Stimulated activated CD4-positive, alpha-beta T cell treated with anti-CD3 and anti-CD28 coated beads, TNF-alpha, amount 100 ng/mL, for 24 hours (primary cell): ENCODE data around the gene MED15.

Experiments
- DNase-seq, 3 experiments: peaks; one replicate each; pipeline ENCODE4 v3.0.0-alpha.2; 2020; ENCODE audit warnings: low read depth in 3 of 3

The MED15 gene

DNA sequence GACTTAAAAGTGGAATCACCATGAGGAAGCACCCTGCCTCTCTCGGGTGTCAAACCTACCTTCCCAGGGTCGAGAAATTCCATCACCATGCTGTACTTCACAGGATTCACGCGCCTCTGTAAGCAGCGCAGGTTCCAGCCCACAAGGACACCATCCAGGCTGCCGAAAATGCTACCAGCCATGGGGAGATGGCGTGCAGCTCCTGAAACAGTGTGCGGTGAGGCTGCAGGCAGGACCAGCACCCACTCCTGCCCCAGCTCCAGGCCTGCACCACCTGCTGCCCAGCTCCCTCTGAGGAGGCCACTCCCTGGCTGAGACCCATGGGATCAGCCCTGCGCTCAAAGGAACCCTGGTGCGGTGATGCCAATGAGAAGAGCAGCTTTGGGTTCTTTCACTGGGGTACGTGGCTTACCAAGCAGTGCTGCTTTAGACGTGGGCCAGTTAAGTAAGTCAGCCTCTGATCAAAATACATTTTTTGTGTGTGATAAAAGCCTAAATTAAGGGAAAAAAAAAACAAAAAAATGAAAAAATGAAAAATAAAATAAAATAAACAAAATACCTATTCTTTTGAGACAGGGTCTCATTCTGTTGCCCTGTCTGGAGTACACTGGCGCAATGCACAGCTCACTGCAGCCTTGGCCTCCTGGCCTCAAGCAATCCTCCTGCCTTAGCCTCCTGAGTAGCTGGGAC, 115.4 kb downstream of the MED15 start:
- DNase-seq, result no peak

DNA sequence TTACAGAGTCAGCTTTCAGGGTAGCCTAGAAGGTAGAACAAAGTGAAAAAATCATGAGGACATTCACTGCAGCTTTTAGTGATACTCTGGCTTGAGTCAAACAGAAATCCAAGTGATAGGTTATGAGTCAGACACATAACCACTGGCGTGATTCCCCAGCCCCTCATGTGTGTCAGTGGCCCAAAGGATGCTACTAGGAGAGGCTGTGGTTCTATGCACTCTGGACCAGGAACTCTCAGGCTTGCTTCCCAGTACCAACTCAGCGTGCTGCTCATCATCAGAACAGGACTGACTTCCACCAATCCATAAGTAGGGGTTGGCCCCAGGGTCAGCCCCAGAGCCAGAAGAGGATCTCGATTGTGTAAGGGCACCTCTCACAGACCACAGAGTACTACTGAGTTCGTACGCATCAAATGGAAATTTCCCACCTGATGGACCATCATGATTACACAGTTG, 116.8 kb downstream of the MED15 start:
- DNase-seq, result peak in 1 of 3 experiments; percentile 57

DNA sequence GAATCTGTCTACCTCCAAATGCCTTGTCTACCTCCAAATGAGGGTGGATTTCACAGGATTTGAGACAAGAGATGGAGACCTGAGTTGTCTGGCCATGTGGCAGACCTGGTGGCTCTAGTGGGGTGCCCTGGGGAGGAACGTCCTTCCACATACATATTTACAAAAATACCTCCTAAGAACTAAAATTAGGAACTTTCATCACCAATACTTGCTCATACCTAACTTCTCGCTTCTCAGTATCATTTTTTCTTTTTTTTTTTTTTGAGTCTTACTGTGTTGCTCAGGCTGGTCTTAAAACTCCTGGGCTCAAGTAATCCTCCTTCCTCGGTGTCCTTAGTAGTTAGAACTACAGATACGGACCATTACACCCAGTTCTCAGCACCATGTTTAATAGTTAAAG, 117.9 kb downstream of the MED15 start:
- no peak for DNase-seq

DNA sequence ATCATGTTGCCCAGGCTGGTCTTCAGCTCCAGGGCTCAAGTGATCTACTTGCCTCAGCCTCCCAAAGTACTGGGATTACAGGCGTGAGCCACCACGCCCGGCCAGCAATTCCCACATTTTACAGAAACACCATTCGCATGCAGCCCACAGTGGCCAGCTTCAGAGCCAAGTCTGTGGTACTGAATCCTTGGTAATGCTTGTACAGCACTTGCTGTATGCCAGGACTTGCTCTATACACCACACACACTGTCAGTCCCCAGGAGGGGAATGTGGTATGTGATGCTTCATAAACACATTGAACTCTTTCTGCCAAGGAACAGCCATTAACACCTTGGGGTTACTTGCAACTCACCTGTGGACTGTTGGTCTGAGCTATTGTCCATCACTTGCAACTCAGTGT, 119.4 kb downstream of the MED15 start:
- no peak for DNase-seq

DNA sequence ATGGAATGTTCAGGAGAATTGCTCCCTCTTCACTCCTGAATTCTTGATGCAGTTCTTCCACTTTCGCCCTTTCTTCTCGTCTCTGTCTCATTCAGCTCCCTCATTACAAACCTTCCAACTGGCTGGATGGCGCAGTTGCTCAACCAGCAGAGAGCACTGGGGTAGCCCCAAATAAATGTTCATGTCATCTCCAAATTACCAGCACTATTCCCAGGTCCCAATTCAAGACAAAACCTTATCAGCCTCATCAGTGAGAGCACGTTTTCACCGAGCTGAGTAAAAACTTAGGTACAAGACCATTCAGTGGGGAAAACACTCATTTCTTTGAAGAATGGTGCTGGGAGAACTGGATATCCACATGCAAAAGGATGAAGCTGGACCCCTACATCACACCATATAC, 120.0 kb downstream of the MED15 start:
- DNase-seq, result no peak

DNA sequence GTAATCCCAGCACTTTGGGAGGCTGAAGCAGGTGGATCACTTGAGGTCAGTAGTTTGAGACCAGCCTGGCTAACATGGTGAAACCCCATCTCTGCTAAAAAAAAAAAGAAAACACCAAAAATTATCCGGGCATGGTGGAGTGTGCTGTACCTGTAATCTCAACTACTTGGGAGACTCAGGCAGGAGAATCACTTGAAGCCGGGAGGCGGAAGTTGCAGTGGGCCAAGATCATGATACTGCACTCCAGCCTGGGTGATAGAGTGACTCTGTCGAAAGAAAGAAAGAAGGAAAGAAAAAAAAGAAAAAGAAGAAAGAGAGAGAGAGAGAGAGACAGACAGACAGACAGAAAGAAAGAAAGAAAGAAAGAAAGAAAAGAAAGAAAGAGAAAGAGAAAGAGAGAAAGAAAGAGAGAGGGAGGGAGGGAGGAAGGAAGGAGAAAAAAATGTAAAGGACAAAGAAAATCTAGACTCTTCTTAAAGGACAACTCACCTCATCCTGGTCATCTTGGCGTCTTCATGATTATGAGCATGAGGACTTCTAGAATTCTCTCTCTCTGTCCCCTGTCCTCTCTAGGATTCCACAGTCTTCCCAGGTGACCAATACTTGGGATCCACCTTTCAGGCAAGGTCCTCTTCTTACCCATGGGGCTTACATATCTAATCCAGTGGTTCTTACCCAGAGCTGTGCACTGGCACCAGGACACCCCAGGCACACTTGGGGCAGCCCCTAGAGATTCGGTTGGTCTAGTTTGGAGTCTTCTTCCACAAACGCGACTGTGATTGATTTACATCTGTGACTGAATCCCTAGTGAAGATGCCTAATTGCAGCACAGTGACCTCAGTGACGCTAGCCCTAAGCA, 120.9 kb downstream of the MED15 start:
- no peak for DNase-seq

DNA sequence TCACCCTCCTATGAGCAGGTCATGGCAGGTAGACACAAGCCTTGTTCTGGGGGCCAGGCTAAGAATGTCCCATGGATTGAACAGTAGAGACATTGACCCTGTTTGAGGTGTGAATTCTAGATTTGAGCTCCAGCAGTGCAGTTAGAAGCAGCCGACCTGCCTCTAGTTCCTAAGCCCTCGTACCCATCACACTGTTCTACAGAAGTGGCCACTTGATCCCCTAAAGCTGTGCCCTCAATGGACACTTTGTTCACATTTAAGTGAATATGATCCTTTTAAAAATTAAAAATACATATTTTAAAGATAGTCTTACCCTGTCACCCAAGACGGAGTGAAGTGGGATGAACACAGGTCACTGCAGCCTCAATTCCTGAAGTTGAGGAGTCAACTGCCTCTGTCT, 122.0 kb downstream of the MED15 start:
- DNase-seq, result no peak

DNA sequence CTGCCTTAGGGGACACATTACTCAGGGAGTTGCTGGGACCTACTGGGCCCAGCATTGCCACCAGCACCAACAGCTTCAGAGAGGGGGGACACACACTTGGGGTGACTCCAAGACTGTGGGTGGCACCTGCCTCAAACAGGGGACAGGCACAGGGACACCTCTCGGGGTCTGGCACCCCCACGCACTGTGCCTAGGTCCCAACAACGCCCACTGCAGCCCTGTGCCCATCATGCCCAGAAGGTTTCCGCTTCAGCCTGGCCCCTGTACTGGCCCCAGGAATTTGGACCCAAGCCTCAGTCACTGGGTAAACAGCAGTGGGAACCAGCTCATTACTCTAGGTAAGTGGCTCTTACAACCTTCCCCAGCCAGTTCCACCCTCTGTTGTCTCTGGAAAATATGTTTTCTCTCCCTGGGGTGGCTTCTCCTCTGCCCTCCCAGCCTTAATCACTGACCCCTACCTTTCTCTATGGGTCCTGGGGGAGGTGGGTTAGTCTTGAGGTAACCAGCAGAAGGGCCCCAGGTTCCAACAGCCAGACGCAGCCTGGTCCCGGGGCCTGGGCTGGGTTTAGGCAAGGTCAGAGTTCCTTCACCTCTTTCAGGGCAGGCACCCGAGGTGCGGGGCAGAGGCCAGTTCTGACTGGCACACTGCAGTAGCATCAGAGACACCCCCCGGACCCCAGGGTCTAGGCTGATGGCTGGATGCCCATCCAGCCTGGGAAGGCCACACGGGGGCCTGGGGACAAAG, 123.6 kb downstream of the MED15 start:
- no peak for DNase-seq

DNA sequence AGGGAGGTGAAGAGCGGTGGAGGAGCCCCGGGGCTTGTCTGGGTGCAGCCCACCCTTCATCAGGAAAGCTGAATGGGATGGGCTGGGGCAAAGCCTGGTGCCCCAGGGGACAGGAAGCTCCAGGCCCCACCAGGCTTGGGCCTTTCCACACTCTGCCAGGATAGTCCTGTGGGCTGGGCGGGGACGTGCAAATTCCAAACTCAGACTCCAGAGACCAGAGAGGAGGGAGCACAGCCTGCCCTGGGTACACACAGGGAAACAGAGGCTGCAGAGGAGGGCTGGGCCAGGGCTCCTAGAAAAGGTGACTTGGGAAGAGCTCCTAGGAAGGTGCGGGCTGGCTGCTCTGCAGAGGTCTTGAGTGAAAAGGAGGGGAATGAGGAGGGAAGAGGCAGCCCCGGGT, 124.7 kb downstream of the MED15 start:
- DNase-seq, result no peak

DNA sequence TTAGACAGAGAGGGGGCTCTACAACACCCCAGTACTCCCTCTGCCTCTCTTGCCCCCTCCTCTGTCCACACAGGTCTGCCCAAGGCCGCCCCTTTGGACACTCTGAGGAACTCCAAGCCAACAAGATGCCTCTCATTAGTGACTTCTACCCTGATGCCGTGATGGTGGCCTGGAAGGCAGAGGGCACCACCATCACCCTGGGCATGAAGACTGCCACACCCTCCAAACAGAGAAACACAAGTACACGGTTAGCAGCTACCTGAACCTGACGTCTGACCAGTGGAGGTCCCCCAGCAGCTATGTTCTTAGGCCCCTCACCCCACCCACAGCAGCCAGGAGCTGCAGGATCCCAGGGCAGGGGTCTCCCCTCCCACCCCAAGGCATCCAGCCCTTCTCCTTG, 125.1 kb downstream of the MED15 start:
- DNase-seq, result no peak

DNA sequence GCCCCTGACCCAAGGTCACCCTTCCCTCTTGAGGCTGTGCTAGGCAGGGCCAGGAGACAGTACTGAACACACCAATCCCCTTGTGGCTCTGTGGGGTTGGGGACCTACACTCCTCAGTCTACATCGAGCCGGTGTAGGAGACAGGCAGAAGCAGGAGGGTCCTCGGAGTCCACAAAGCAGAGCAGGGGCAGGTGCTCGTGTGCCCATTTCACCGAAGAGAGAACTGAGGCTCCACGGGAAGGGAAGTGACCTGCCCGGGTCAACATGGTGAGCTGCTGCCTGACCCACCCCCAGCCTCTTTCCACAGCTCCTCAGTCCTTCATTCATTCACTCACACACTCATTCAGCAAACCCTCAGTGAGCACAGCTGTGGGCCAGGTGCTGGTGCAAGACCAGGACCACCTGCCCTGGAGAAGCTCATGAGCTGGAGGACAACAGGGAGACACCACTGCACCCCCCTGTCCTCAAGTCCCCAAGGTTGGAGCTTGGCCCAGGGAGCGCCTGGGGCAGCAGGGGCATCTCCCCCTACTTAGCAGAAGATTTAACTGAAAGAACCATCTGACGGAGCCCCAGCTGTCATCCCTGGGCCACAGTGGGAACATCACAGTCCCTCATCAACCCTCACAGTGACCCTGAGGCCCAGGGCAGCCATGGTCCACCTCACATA, 127.3 kb downstream of the MED15 start:
- DNase-seq, result no peak

DNA sequence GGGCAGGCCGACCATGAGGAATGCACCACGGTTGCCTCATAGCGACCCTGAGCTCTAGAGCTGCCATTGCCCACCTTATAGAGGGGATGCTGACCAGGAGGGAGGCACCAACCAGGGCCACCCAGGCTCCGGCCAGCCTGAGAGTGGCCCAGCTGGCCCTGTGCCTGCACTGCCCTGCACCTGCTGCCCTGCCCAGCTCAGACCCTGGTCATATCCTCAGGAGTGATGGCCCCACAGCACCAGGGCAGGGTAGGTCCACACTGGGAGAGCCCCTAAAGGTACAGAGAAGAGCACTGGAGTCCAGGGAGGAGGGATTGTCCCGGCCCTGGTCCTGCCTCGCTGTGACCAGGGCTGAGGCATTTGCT, 127.8 kb downstream of the MED15 start:
- no peak for DNase-seq

DNA sequence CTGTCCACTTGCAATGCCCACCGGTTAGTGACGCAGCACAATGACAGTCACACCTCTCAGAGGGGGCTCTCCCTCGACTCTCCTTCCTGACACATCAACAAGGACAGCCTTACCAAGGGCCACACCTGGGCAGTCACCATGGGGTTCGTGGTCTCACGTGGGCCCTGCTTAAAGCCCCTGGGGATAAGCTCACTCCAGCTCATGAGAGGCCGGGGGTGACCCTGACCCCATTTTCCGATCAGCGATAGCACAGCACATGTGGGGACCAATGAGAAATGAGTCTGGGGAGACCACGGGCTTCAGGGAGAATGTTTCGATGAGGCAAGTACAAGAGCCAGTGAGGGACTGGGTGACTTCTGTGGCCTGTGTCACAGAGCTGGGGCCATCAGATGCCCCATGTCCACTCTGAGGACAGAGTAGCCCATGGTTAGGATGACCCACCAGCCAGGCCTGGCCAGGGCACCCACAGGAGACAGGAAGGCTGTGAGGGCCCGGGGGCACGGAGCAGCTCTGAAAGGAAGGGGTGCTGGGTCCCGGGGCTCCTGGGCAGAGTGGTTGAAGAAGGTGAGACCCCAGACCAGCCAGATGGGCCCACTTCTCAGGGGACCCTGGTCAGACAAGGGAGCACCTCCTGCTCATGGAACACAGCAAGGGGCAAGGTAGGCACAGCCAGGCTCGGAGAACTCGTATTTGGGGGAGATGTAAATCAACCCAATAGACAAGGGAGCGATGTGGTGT, 128.8 kb downstream of the MED15 start:
- no peak for DNase-seq

DNA sequence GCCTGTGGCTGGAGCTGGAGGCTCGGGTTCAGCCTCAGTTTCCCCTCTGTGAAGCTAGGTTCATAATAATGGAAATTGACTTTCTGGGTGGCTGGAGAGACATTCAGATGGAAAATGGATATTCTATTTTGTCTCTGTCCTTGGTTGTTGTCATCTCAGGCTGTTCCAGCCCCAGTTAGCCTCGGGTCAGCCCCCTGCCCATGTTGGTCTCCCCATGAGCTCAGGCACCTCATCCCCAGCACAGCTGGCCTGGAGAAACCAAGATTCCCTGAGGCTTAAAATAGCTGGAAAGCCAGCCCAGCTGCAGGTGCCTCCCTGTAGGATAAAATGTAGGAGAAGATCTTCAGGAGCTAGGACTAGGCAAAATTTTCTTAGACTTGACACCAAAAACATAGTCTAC, 129.5 kb downstream of the MED15 start:
- no peak for DNase-seq
